ENCODE data around the gene ATP6V1E1.
"Not testable (repeated sequence)": the region's sequence is repeated elsewhere in the genome, so short reads cannot be mapped to it uniquely, and the experiment has no call there.

ATP6V1E1 gene

GRCh38 chr22:17628406-17629172, at the start of gene ATP6V1E1:
ATP6V1E1 (minus strand) TSS chr22:17628749; CDS start chr22:17628635, 114 bp downstream.
- DNase-seq, result peak; percentile 95

- no peak for DNase-seq
Measured at GRCh38 chr22:17675584-17675983, 47.0 kb upstream of the ATP6V1E1 start.

DNA sequence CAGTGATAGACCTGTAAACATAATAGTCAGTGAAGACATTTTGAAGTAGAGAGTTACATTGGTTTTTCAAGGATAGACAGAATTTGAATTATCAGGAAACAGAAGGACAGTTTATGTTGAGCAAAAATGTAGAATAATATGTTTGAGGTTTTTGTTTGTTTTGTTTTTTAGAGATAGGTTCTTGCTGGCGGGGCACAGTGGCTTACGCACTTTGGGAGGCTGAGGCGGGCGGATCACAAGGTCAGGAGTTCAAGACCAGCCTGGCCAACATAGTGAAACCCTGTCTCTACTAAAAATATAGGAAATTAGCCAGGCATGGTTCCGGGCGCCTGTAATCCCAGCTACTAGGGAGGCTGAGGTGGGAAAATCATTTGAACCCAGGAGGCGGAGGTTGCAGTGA, 45.6 kb upstream of the ATP6V1E1 start:
- no peak for DNase-seq

DNA sequence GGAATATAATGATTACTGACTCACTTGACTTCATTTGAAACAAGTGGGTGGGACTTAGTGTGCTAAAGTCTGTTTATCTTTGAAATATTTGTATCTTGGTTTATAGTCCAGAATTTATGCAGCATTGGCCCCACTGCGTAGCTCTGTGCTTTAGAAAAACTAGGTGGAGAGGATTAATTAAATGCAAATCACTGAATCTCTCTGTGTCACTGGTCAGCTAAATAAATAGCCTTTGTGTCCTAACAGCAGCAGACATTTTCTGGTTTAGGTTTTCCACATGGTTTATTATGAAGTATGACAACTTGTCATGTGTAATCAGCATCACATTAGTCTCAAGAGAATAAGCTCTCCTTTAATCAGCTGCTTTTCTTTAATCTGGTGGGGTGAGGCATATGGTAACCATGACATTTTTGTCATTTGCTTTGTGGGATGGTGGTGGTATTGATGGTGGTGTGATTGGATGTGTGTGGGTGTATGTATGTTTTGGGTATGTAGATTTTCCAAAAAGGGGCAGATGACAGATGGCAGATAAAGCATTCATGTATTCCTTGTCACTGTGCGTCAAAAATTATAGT, 44.0 kb upstream of the ATP6V1E1 start:
- DNase-seq, result no peak

DNA sequence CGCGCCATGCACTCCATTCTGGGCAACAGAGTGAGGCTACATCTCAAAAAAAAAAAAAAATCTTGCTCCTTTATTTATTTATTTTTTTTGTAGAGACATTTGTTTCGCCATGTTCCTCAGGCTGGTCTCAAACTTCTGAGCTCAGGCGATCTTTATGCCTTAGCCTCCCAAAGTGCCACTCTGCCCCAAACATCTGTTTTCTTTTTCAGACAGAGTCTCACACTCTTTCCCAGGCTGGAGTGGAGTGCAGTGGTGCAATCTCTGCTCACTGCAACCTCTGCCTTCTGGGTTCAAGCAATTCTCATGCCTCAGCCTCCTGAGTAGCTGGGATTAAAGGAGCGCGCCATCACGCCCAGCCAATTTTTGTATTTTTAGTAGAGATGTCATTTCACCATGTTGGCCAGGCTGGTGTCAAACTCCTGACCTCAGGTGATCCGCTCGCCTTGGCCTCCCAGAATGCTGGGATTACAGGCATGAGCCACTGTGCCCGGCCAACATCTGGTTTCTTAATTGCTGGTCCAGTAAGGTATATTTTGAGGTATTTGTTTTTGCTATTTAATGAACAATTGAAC, 43.1 kb upstream of the ATP6V1E1 start:
- not testable (repeated sequence) for DNase-seq

GRCh38 chr22:17665854-17666253, 37.3 kb upstream of the ATP6V1E1 start:
- no peak for DNase-seq

- DNase-seq, result no peak
Measured at GRCh38 chr22:17665248-17665647, 36.7 kb upstream of the ATP6V1E1 start.

DNA sequence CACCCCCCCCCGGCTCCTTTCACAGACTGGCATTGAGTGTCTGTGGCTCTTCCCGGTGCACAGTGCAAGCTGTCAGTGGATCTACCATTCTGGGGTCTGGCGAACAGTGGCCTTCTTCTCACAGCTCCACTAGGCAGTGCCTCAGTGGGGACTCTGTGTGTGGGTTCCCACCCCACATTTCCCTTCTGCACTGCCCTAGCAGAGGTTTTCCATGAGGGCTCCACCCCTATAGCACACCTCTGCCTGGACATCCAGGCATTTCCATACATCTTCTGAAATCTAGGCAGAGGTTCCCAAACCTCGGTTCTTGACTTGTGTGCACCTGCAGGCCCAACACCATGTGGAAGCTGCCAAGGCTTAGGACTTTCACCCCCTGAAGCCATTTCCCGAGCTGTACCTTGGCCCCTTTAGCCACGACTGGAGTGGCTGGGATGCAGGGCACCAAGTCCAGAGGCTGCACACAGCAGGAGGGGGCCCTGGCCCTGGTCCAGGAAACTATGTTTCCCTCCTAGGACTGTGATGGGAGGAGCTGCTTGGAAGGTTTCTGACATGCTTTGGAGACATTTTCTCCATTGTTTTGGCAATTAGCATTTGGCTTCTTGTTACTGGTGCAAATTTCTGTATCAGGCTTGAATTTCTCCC, 36.0 kb upstream of the ATP6V1E1 start:
- DNase-seq, result no peak

- no peak for DNase-seq
Measured at GRCh38 chr22:17656870-17657395, 28.4 kb upstream of the ATP6V1E1 start.

DNA sequence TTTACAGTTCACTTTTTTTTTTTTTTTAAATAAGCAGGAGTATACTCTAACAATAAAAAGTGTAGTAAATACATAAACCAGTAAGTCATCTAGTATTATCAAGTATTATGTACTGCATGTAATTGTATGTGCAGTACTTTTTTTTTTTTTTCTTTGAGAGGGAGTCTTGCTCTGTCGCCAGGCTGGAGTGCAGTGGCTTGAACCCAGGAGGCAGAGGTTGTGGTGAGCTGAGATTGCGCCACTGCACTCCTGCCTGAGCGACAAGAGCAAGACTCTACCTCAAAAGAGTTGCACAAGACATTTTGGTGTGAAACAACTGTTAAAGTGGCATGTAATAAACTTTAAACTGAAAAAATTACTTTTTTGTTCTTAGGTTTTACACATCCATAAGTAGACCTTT, 26.7 kb upstream of the ATP6V1E1 start:
- no peak for DNase-seq

DNA sequence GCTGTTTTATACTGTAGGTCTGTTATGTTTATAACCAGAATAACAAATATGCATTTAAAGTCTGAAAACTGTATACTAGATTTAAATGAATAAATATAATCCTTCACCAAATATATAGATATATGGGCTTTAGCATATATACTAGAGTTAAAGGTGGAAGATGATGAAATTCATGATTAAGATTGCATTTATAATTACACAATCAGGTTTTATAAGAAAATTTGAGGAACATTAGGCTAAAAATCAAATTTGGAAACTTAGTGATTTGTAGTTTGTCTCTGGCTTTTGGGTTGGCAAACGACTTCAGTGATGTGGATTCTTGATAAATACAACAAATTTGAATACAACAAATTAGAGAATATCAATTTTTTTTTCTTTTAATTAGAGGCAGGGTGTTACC, 20.0 kb upstream of the ATP6V1E1 start:
- DNase-seq, result no peak

- no peak for DNase-seq
Measured at GRCh38 chr22:17647991-17648390, 19.4 kb upstream of the ATP6V1E1 start.

- no peak for DNase-seq
Measured at GRCh38 chr22:17647452-17647851, 18.9 kb upstream of the ATP6V1E1 start.

DNA sequence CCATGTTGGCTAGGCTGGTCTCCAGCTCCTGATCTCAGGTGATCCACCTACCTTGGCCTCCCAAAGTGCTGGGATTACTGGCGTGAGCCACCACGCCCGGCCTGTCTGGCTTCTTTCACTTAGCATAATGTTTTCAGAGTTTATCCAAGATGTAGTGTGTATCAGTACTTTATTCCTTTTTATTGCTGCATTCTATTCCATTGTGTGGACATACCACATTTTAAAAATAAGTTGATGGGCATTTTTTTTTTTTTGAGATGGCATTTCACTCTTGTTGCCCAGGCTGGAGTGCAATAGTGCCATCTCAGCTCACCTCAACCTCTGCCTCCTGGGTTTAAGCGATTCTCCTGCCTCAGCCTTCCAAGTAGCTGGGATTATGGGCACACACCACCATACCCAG, 13.8 kb upstream of the ATP6V1E1 start:
- not testable (repeated sequence) for DNase-seq

GRCh38 chr22:17641269-17641668, 12.7 kb upstream of the ATP6V1E1 start:
- no peak for DNase-seq

GRCh38 chr22:17639247-17639741, 10.7 kb upstream of the ATP6V1E1 start:
- no peak for DNase-seq

DNA sequence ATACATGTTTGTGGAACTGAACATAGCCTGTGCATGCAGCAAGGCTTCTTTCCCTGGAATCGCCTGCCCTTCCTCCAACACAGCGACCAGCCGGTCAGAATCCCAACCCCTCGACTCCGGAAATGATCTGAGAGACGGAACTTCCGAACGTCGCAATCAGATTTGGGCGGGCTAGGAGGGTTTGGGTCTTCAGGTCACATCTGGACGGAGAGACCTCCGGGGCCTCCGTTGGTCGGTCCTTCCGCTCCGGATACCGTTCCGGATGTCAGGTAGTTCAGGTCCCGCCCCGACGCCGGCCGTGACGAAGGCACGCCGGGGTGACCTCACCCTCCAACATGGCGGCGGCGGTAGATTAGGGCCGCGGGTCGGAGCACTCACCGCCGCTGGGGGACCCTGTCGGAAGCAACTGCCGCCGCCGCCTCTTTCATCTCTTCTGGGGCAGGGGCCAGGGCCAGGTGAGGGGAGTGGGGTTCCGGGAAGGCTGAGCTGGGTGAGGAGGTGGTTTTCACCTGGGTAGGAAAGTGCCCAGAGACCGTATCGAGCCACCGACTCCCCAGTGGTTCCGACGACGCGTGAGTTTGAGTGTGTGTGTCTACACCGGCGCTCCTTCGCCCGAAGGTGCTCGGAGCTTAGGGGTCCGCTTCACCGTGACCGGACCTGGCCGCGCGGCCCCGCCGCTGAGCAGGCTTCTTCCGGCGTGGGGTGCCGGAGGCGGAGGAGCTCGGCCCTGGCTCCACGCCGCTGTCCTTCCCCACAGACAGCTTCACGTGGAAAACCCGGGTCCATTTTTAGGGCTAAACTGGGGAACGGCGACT, 10.1 kb upstream of the ATP6V1E1 start, which contains the start of gene BCL2L13:
BCL2L13 (plus strand) TSS at position 326 of the 815 bp plus-strand sequence. CDS start 16,955 bp downstream, outside the sequence.
- DNase-seq, result peak; percentile 89

DNA sequence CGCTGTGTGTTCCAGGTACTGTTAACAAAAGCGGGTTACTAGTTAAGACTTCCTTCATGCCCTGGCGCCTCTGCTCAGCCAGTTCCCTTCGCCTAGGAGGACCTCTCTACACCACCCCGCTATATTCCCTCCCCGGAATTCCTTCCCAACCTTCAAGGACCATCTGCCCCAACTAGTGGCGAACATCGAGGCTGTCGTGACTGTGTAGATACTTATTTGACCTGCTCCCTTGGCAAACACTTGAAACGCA, 9.6 kb upstream of the ATP6V1E1 start:
- DNase-seq, result no peak

DNA sequence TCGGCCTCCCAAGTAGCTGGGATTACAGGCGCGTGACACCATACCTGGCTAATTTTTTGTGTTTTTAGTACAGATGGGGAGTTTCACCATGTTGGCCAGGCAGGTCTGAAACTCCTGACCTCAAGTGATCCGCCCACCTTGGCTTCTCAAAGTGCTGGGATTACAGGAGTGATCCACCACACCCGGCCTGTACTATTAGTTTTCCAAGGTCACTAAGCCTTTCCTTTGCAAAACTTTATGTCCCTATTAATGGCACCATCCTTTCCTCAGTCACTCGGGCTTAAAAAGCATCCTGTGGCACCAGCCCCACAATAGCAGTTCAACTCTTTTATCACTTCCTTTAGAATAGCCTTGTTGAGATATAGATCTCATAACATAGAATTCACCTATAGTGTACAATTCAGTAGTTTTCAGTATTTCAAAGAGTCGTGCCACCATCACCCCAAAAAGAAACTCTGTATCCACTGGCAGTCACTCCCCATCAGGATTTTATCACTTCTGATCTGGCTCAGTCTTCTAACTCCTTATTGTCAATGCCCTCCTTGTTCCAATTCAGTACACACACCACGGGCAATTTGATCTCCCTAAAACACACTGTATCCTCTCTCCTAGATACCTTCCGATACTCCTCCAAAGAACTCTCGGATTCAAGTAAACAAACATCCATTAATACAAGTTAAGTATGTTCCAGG, 9.1 kb upstream of the ATP6V1E1 start:
- DNase-seq, result no peak

DNA sequence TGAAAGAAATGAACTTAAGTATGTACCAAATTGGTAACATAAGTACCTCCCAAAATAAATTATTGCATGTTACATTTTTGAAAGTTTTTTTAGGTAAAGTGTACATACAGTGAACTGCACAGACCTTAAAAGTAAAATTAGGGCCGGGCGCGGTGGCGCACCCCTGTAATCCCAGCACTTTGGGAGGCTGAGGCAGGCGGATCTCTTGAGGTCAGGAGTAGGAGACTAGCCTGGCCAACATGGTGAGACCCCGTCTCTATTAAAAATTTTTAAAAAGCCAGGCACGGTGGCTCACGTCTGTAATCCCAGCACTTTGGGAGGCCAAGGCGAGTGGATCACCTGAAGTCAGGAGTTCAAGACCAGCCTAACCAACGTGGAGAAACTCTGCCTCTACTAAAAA, 8.3 kb upstream of the ATP6V1E1 start:
- DNase-seq, result not testable (repeated sequence)

DNA sequence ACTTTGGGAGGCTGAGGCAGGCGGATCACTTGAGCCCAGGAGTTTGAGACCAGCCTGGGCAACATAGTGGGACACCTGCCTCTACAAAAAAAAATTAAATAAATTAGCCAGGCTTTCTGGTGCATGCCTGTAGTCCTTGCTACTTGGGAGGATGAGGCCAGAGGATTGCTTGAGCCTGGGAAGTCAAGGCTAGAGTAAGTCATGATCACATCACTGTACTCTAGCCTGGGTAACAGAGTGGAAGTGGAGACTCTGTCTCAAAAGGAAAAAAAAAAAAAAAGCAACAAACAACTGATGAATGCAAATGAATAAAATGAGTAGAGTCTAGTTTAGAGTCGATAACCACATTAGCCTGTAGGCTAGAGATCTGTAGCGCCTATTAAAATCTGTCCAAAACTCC, 6.1 kb upstream of the ATP6V1E1 start:
- DNase-seq, result no peak

- DNase-seq, result no peak
Measured at GRCh38 chr22:17633998-17634323, 5.4 kb upstream of the ATP6V1E1 start.
